Measurements from ENCODE around the gene KLC4.
"Not testable (repeated sequence)": the region's sequence is repeated elsewhere in the genome, so short reads cannot be mapped to it uniquely, and the experiment has no call there.

Gene KLC4

GRCh38 chr6:43074847-43075669, 15.6 kb downstream of the KLC4 start:
- DNase-seq = no peak

- DNase-seq = peak; percentile 46
Measured at GRCh38 chr6:43075670-43076463, 16.4 kb downstream of the KLC4 start, which contains the start of gene PTK7. PTK7 (plus strand) TSS chr6:43076314; CDS start chr6:43076489, 175 bp downstream.

GRCh38 chr6:43076464-43077332, 17.3 kb downstream of the KLC4 start:
- DNase-seq = no peak

GRCh38 chr6:43077333-43077809, 17.9 kb downstream of the KLC4 start:
- no peak for DNase-seq

- no peak for DNase-seq
Measured at GRCh38 chr6:43077981-43078511, 18.6 kb downstream of the KLC4 start.

GRCh38 chr6:43078691-43079090, 19.3 kb downstream of the KLC4 start:
- DNase-seq = no peak

GRCh38 chr6:43081043-43081442, 21.6 kb downstream of the KLC4 start:
- no peak for DNase-seq

- not testable (repeated sequence) for DNase-seq
Measured at GRCh38 chr6:43081922-43082321, 22.5 kb downstream of the KLC4 start.

GRCh38 chr6:43082806-43083655, 23.6 kb downstream of the KLC4 start:
- DNase-seq = no peak

- no peak for DNase-seq
Measured at GRCh38 chr6:43086022-43086658, 26.7 kb downstream of the KLC4 start.

- DNase-seq = no peak
Measured at GRCh38 chr6:43088654-43089056, 29.2 kb downstream of the KLC4 start.

- no peak for DNase-seq
Measured at GRCh38 chr6:43089467-43089866, 30.0 kb downstream of the KLC4 start.

GRCh38 chr6:43089874-43090558, 30.6 kb downstream of the KLC4 start:
- DNase-seq = no peak

- no peak for DNase-seq
Measured at GRCh38 chr6:43090559-43090956, 31.1 kb downstream of the KLC4 start.

- DNase-seq = no peak
Measured at GRCh38 chr6:43091020-43091419, 31.6 kb downstream of the KLC4 start.

- DNase-seq = no peak
Measured at GRCh38 chr6:43091436-43091991, 32.1 kb downstream of the KLC4 start.

- DNase-seq = peak; percentile 45
Measured at GRCh38 chr6:43092635-43093034, 33.2 kb downstream of the KLC4 start.

- DNase-seq = peak; percentile 39
Measured at GRCh38 chr6:43093436-43094289, 34.2 kb downstream of the KLC4 start.

GRCh38 chr6:43095939-43096338, 36.5 kb downstream of the KLC4 start:
- DNase-seq = no peak
